ENCODE results near the gene DGKG. TPM values are rescaled to one million over a fixed set of nuclear protein-coding genes. Genes with fewer than 3 reads are reported as not detected.

The DGKG gene
- total RNA-seq, 3 donors from 2014 or later, result 0.80 to 6.7 (median 0.96) TPM

DNA sequence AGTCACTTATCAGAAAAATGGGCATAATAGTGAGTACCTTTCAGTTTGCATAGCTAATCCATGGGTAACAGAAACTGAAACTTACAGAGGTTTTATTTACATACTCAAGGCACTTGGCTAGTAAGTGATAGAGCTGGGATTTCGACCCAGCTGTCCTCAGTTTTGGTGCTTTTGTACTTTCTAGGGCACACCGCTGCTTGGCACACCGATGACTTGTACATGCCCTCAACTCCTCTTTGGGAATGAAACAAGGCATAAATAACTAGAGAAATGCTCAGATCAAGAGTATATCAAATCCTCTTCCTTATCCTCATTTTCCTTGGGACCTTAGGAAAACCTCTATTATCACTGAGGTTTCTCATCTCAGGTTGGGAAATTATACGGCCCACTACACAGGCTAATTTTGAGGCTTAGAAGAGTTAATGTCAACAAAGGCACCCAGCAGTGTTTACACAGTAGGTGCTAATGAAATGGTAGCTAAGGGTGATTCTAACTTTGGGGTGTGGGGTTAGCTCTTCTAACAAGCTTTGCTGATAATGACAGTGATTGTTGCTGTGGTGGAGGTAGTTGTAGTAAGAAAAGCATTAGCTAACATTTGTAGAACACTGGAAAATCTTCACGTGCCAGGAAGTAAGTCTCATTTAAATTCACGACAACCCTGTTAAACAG lies 20.3 kb upstream of the DGKG start:
- TF ChIP-seq CTCF (IDR thresholded peaks at IDR 0.05), result no peak
- intact Hi-C loops (cut with DNase I, micrococcal nuclease), result no loop called here
- H3K4me1 ChIP-seq (ENCODE audit: low read depth), result peaks cover 4% of the 10 kb centered on the region
- ATAC-seq, result peak; percentile 73
- no peak overlapping the region for H3K4me3 ChIP-seq
- no peaks in the 10 kb centered on the region for H3K9me3 ChIP-seq
- DNase-seq, result no peak
- no peaks in the 10 kb centered on the region for H3K36me3 ChIP-seq (ENCODE audit: low read depth)

- Histone ChIP-seq H3K36me3 (ENCODE audit: low read depth) (no peaks in the 10 kb centered on the region), H3K4me3 (no peak overlapping the region), H3K4me1 (ENCODE audit: low read depth) (peaks cover 4% of the 10 kb centered on the region), H3K9me3 (no peaks in the 10 kb centered on the region)
- ATAC-seq (peak; percentile 71), DNase-seq (peak in 1 of 3 donors; percentile 73)
- no peak for TF ChIP-seq CTCF (IDR thresholded peaks at IDR 0.05)
- intact Hi-C loops (cut with DNase I, micrococcal nuclease), result no loop called here
These were observed 19.6 kb upstream of the DGKG start for GRCh38 chr3:186381424-186382216.

- DNase-seq (no peak), ATAC-seq (no peak)
- Histone ChIP-seq H3K4me1 (ENCODE audit: low read depth) (peaks cover 4% of the 10 kb centered on the region), H3K4me3 (no peak overlapping the region), H3K36me3 (ENCODE audit: low read depth) (no peaks in the 10 kb centered on the region), H3K9me3 (no peaks in the 10 kb centered on the region)
- no peak for TF ChIP-seq CTCF (IDR thresholded peaks at IDR 0.05)
- intact Hi-C loops (cut with DNase I, micrococcal nuclease), result no loop called here
These were observed 18.8 kb upstream of the DGKG start for GRCh38 chr3:186380622-186381380.

- ATAC-seq, result no peak
- no peaks in the 10 kb centered on the region for H3K9me3 ChIP-seq
These were observed 13.4 kb upstream of the DGKG start for GRCh38 chr3:186375443-186375842.

More at GRCh38 chr3:186375443-186375842, 13.4 kb upstream of the DGKG start:
- no peaks in the 10 kb centered on the region for H3K4me1 ChIP-seq (ENCODE audit: low read depth)
- H3K36me3 ChIP-seq (ENCODE audit: low read depth), result no peaks in the 10 kb centered on the region
- no peak for DNase-seq
- intact Hi-C loops (cut with DNase I, micrococcal nuclease), result no loop called here
- no peak overlapping the region for H3K4me3 ChIP-seq
- TF ChIP-seq CTCF (IDR thresholded peaks at IDR 0.05), result no peak
